Endothelial cell of umbilical vein (primary cell): ENCODE results near the gene RASIP1. TPM values are rescaled to one million over a fixed set of nuclear protein-coding genes. Genes with fewer than 3 reads are reported as not detected.

Experiments
- BruUV-seq: library from RNA; stranded (reverse); fragments of 400-500 nt; replicated peaks from 2 replicates; lab custom pipeline; 2021; lab: Mats Ljungman, UMichigan
- CTCF ChIA-PET: fragments of 300-600, 350-600 bp; sonication (Branson Sonifier 250); formaldehyde crosslinking; loops from one replicate; lab custom pipeline; 2021; ENCODE audit warnings: antibody characterized with exemption, inconsistent platforms; lab: Charles Lee
- POLR2A ChIA-PET: fragments of 300-600, 350-600 bp; sonication (Branson Sonifier 250); formaldehyde crosslinking; loops from one replicate; lab custom pipeline; 2021; ENCODE audit warnings: antibody characterized with exemption, inconsistent platforms; lab: Charles Lee
- DNase-seq: peaks from one replicate; pipeline ENCODE4 v3.0.0-alpha.2; 2011; ENCODE audit warnings: low read depth, low spot score
- FAIRE-seq: peaks from 2 replicates; lab custom pipeline; 2011; peaks lifted over from hg19 to GRCh38; lab: Jason Lieb, UNC
- H2AFZ ChIP-seq: 2 replicates; pipeline ENCODE4 v1.6.0; 2012; ENCODE audit warnings: low read depth, low read length, control low read depth, inconsistent platforms
- H3K27ac ChIP-seq: 2 replicates; pipeline ENCODE4 v1.5.1; 2011; ENCODE audit warnings: low read depth, mild to moderate bottlenecking, control low read depth, low read length, moderate library complexity; ENCODE audit not compliant: insufficient read depth
- H3K27me3 ChIP-seq, 2 experiments: 2 replicates each; pipeline versions ENCODE4 v1.6.0 to v1.6.1; 2011; ENCODE audit warnings: low read length in 2 of 2, mixed read lengths in 1 of 2; ENCODE audit not compliant: control insufficient read depth in 2 of 2, insufficient read depth in 2 of 2
- H3K36me3 ChIP-seq, 2 experiments: 2 replicates in 1 of 2; 3 replicates in 1 of 2; pipeline ENCODE4 v1.5.1; 2011; ENCODE audit warnings: low read length in 2 of 2, mild to moderate bottlenecking in 1 of 2, moderate library complexity in 1 of 2; ENCODE audit not compliant: control insufficient read depth in 2 of 2, insufficient read depth in 2 of 2; ENCODE audit errors: extremely low read depth in 1 of 2
- H3K4me1 ChIP-seq: 3 replicates; pipeline ENCODE4 v1.5.1; 2011; ENCODE audit warnings: mild to moderate bottlenecking, low read length; ENCODE audit not compliant: control insufficient read depth, insufficient read depth; ENCODE audit errors: extremely low read depth
- H3K4me2 ChIP-seq: 2 replicates; pipeline ENCODE4 v1.6.1; 2011; ENCODE audit warnings: low read length, control low read depth, mixed read lengths; ENCODE audit not compliant: insufficient read depth
- H3K4me3 ChIP-seq, 3 experiments: fragments of 200-600 bp in 1 of 3; sonication (generic), shearing (Covaris generic) in 1 of 3; replicated peaks in 1 of 3; 2 replicates each; pipeline ENCODE4 v1.5.1; 2011 to 2016; ENCODE audit warnings: control low read depth in 3 of 3, low read length in 3 of 3, mild to moderate bottlenecking in 2 of 3, inconsistent platforms in 1 of 3, low read depth in 1 of 3, moderate library complexity in 1 of 3; ENCODE audit not compliant: insufficient read depth in 1 of 3
- H3K79me2 ChIP-seq: 2 replicates; pipeline ENCODE4 v1.6.0; 2012; ENCODE audit warnings: low read length, inconsistent platforms; ENCODE audit not compliant: control insufficient read depth, insufficient read depth
- H3K9ac ChIP-seq: replicated peaks from 2 replicates; pipeline ENCODE3; 2011; ENCODE audit warnings: low read length, control low read depth; ENCODE audit not compliant: insufficient read depth; ENCODE audit errors: extremely low read depth
- H3K9me1 ChIP-seq: replicated peaks from 3 replicates; pipeline ENCODE4 v1.6.0; 2011; ENCODE audit warnings: mild to moderate bottlenecking, low read length; ENCODE audit not compliant: control insufficient read depth, insufficient read depth; ENCODE audit errors: extremely low read depth
- H3K9me3 ChIP-seq: replicated peaks from 2 replicates; pipeline ENCODE4 v1.5.1; 2012; ENCODE audit warnings: low read length, inconsistent platforms; ENCODE audit not compliant: control insufficient read depth, insufficient read depth
- H4K20me1 ChIP-seq: replicated peaks from 2 replicates; pipeline ENCODE3; 2011; ENCODE audit warnings: mild to moderate bottlenecking, low read length; ENCODE audit not compliant: control insufficient read depth, insufficient read depth; ENCODE audit errors: extremely low read depth
- EZH2 ChIP-seq: IDR thresholded peaks from 2 replicates; pipeline ENCODE4 v1.6.1; 2012; ENCODE audit warnings: borderline replicate concordance, low read depth, mild to moderate bottlenecking, moderate library complexity, low read length, inconsistent platforms; ENCODE audit not compliant: severe bottlenecking
- FOS ChIP-seq: IDR thresholded peaks from 2 replicates; pipeline ENCODE4 v1.6.1; 2011; ENCODE audit warnings: mild to moderate bottlenecking, low read length, moderate library complexity, borderline replicate concordance; ENCODE audit not compliant: insufficient read depth
- GATA2 ChIP-seq: IDR thresholded peaks from 2 replicates; pipeline ENCODE4 v1.7.0; 2011; ENCODE audit warnings: low read depth, mild to moderate bottlenecking, moderate library complexity, mixed read lengths, low read length; ENCODE audit not compliant: insufficient read length, insufficient read depth
- JUN ChIP-seq: IDR thresholded peaks from 2 replicates; pipeline ENCODE4 v1.6.1; 2011; ENCODE audit warnings: borderline replicate concordance, low read depth; ENCODE audit not compliant: insufficient read length, insufficient read depth
- MYC ChIP-seq: IDR thresholded peaks from one replicate; pipeline ENCODE4 v1.6.1; 2011; ENCODE audit warnings: mild to moderate bottlenecking, low read depth, low read length
- POLR2A ChIP-seq: IDR thresholded peaks from 2 replicates; pipeline ENCODE4 v1.6.1; 2012; ENCODE audit warnings: low read depth, mild to moderate bottlenecking, control low read depth, low read length
- POLR2AphosphoS5 ChIP-seq: IDR thresholded peaks from 2 replicates; pipeline ENCODE4 v1.6.1; 2012; ENCODE audit warnings: low read depth, mild to moderate bottlenecking, control low read depth, low read length, moderate library complexity; ENCODE audit not compliant: insufficient read depth
- dilution Hi-C: fragments of 300-500 bp; cut with MboI; formaldehyde crosslinking; loops from one replicate; pipeline ENCODE4 v1.15.0; 2019; ENCODE audit warnings: low sequenced_read_pairs; ENCODE audit not compliant: extremely low pct_ligation_motif_present
- intact Hi-C: fragments of 100-400 bp; cut with micrococcal nuclease; formaldehyde crosslinking; loops from one replicate; pipeline ENCODE4 v1.10.0; 2022
- polyA plus RNA-seq, 4 experiments: library from polyadenylated mRNA; depleted of rRNA in 3 of 4; stranded (reverse) in 3 of 4; unstranded in 1 of 4; fragments of >200 nt; gene quantifications; 2 replicates each; pipeline versions ENCODE4 v1.2.1 to v1.2.3, GENCODE V29; 2011 to 2012; ENCODE audit warnings: missing spikeins in 1 of 4
- total RNA-seq: library from RNA; stranded (reverse); gene quantifications from 2 replicates; pipeline ENCODE4 v1.2.3, GENCODE V29; 2021
- TF ChIP-seq, protein P1 (sequence below): IDR thresholded peaks from 2 replicates; pipeline ENCODE4 v1.6.1; 2011; ENCODE audit not compliant: insufficient read depth, insufficient read length
- TF ChIP-seq, protein P2 (sequence below), 2 donors: IDR thresholded peaks; 1 replicate in 1 of 2; 2 replicates in 1 of 2; pipeline ENCODE4 v1.5.1; 2011; ENCODE audit warnings: low read length in 2 of 2, mild to moderate bottlenecking in 2 of 2, moderate library complexity in 2 of 2, control low read depth in 1 of 2, inconsistent platforms in 1 of 2, low read depth in 1 of 2; ENCODE audit not compliant: insufficient read depth in 1 of 2; ENCODE audit errors: extremely low read depth in 1 of 2

RASIP1 gene
- total and polyA plus RNA-seq, 2 donors (not counting 3 experiments of a cell fraction or from before 2014, with no cell fraction given) = 66.2 to 82.1 TPM

DNA sequence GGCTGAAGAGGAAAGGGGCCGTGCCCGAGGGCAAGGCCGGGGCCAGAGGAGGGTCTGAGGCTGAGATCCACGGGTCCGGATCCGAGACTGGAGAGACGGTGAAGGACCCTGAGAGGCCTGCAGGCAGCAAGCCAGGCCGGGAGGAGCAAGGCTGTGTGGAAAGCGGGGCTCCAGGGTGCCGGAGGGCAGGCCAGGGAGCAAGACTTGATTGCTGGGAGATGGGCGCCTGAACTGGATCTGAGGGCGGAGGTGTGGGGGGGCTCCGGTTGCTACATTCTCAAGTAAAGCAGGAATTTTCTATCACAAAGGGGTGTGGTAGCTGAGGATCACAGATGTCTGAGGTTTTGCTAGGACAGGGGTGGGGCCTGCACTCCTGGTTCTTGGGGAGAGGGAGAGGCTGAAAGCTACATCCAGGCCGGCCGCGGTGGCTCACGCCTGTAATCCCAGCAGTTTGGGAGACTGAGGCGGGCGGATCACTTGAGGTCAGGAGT is 24.7 kb downstream of the RASIP1 start:
- dilution Hi-C loops = no loop called here
- FAIRE-seq = no peak
- Histone ChIP-seq H3K9me1 (no peaks in the 10 kb centered on the region), H3K79me2 (no peaks in the 10 kb centered on the region), H2AFZ (no peak overlapping the region), H3K27me3 (no peaks in the 10 kb centered on the region), H3K27ac (no peak overlapping the region), H3K36me3 (peaks cover 0 to under 1% of the 10 kb centered on the region in 2 experiments), H3K9me3 (no peaks in the 10 kb centered on the region), H3K4me3 (no peak overlapping the region), H4K20me1 (no peaks in the 10 kb centered on the region), H3K4me2 (no peak overlapping the region), H3K9ac (no peak overlapping the region), H3K4me1 (peaks cover 15% of the 10 kb centered on the region)
- CTCF ChIA-PET = interaction anchor here (0.9 to 3.9 kb wide), 5 partner anchors 9 to 70 kb away, joined by 3 to 29 read pairs (median 4); partner anchors contain the start of gene CA11
- DNase-seq = no peak
- TF ChIP-seq MYC = no peak
- no peak for TF ChIP-seq GATA2
- no peak for TF ChIP-seq JUN
- TF ChIP-seq POLR2AphosphoS5 = no peak
- TF ChIP-seq, protein P1, sequence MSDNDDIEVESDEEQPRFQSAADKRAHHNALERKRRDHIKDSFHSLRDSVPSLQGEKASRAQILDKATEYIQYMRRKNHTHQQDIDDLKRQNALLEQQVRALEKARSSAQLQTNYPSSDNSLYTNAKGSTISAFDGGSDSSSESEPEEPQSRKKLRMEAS = no peak
- TF ChIP-seq EZH2 = no peak
- no peak for TF ChIP-seq FOS
- TF ChIP-seq POLR2A = no peak
- TF ChIP-seq, protein P2, sequence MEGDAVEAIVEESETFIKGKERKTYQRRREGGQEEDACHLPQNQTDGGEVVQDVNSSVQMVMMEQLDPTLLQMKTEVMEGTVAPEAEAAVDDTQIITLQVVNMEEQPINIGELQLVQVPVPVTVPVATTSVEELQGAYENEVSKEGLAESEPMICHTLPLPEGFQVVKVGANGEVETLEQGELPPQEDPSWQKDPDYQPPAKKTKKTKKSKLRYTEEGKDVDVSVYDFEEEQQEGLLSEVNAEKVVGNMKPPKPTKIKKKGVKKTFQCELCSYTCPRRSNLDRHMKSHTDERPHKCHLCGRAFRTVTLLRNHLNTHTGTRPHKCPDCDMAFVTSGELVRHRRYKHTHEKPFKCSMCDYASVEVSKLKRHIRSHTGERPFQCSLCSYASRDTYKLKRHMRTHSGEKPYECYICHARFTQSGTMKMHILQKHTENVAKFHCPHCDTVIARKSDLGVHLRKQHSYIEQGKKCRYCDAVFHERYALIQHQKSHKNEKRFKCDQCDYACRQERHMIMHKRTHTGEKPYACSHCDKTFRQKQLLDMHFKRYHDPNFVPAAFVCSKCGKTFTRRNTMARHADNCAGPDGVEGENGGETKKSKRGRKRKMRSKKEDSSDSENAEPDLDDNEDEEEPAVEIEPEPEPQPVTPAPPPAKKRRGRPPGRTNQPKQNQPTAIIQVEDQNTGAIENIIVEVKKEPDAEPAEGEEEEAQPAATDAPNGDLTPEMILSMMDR (IDR thresholded peaks at IDR 0.05; ENCODE audit: extremely low read depth in 1 of 2, insufficient read depth in 1 of 2, low read depth in 1 of 2, low read length in 2 of 2) = no peak
- BruUV-seq = no TSS peak
- POLR2A ChIA-PET = interaction anchor here (0.9 kb wide), 1 partner anchor 9 kb away, joined by 8 read pairs; no protein-coding TSS in a partner anchor
- intact Hi-C loops = no loop called here
